NCI-H2081 (cell line): ENCODE measurements around the gene GALK1.
"Not testable (repeated sequence)": the region's sequence is repeated elsewhere in the genome, so short reads cannot be mapped to it uniquely, and the experiment has no call there.

Source experiments
- DNase-seq, 2 experiments: peaks; one replicate each; lab custom pipeline; 2025; lab: John Stamatoyannopoulos, UW

Gene GALK1

GRCh38 chr17:75763613-75764416 lies 1.2 kb downstream of the GALK1 start:
- DNase-seq = no peak

GRCh38 chr17:75763269-75763607 lies 1.8 kb downstream of the GALK1 start:
- no peak for DNase-seq

GRCh38 chr17:75762513-75763268 lies 2.3 kb downstream of the GALK1 start:
- no peak for DNase-seq

GRCh38 chr17:75759978-75760640 lies 4.9 kb downstream of the GALK1 start:
- DNase-seq = not testable (repeated sequence)

- no peak for DNase-seq
Observed at GRCh38 chr17:75759457-75759856, 5.5 kb downstream of the GALK1 start.

- DNase-seq = no peak
Observed at GRCh38 chr17:75758131-75758905, 6.7 kb downstream of the GALK1 start.

- DNase-seq = no peak
Observed at GRCh38 chr17:75757086-75757681, 7.8 kb downstream of the GALK1 start.

- DNase-seq = no peak
Observed at GRCh38 chr17:75756451-75757085, 8.4 kb downstream of the GALK1 start.

- DNase-seq = no peak
Observed at GRCh38 chr17:75755990-75756389, 9.0 kb downstream of the GALK1 start.

GRCh38 chr17:75755205-75755901 lies 9.6 kb downstream of the GALK1 start:
- peak in 1 of 2 experiments; percentile 8 for DNase-seq

GRCh38 chr17:75754378-75755204 lies 10.4 kb downstream of the GALK1 start:
- no peak for DNase-seq

GRCh38 chr17:75753514-75754377 lies 11.2 kb downstream of the GALK1 start:
- peak; percentile 72 to 78 for DNase-seq

GRCh38 chr17:75752802-75753513 lies 12.0 kb downstream of the GALK1 start:
- no peak for DNase-seq

- no peak for DNase-seq
Observed at GRCh38 chr17:75752405-75752709, 12.6 kb downstream of the GALK1 start.

- DNase-seq = no peak
Observed at GRCh38 chr17:75751676-75752404, 13.2 kb downstream of the GALK1 start.

GRCh38 chr17:75750661-75751423 lies 14.2 kb downstream of the GALK1 start:
- no peak for DNase-seq
